ENCODE results near the gene PLA2G5.

Gene PLA2G5

DNA sequence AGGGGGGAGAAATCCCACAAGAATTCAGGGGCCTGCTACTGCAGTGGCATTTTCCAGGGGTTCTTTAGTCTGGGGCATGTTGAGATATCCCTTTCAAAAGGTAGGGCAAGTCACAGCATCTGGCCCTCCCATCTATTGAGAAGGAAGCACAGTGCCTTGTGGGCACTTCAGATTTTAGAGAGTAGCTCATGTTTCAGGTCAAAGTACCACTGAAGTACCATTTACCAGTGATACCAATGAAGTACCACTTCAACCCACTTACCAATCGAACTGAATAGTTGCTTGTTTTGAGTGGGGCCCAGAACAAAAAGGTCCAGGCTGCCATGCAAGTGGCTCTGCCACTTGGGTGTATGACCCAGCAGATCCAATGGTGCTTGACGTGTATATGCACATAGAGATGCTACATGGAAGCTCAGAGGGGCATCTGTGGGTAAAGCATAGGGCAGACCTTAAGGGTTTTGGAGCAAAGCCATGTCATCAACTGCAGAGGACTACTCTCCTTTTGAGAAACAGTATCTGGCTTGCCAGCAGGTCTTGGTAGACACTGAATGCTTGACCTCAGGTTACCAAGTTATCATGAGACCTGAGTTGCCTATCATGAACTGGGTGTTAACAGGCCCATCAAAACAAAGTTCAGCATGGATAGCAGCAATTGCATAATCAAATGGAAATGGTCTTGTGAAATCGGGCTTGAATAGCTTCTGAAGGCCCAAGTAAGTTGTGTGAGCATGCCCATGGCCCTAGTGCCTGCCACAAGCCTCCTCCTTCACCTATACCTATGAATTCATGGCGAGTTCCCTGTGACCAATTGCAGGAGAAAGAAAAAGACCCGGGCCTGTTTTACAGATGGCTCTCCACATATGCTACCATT, 25.8 kb downstream of the PLA2G5 start:
- H3K4me3 ChIP-seq (ENCODE audit: low read depth, low read length), result no peak overlapping the region
- peak; percentile 20 for DNase-seq (ENCODE audit: low read depth)

DNA sequence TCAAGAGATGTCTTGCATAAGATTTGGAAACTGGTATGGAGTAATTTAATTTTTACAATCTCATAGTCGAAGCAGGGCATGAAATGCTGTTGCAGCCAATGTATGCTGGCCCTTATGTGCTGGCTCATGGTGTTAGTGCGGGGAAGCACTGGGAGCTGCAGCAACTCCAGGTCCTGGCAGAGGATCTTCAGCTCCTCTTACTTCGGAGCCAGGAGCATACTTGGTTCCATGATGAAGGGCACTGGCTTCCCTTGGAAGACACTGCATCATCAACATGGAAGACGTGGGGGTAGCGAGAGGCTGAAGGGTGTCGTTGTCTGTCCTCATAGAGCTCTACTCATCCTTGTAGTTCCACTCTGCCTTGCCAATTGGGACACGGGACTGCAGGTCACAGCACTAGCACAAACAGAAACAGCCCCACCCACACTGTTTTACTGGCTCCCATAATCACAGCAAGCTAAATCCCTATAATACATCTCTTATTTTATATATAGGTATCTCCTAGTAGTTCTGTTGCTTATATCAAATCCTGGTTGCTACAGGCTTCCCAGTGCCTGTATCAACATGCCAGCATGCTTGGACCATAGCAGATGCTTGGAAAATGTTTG, 26.9 kb downstream of the PLA2G5 start:
- TF ChIP-seq, protein P1, sequence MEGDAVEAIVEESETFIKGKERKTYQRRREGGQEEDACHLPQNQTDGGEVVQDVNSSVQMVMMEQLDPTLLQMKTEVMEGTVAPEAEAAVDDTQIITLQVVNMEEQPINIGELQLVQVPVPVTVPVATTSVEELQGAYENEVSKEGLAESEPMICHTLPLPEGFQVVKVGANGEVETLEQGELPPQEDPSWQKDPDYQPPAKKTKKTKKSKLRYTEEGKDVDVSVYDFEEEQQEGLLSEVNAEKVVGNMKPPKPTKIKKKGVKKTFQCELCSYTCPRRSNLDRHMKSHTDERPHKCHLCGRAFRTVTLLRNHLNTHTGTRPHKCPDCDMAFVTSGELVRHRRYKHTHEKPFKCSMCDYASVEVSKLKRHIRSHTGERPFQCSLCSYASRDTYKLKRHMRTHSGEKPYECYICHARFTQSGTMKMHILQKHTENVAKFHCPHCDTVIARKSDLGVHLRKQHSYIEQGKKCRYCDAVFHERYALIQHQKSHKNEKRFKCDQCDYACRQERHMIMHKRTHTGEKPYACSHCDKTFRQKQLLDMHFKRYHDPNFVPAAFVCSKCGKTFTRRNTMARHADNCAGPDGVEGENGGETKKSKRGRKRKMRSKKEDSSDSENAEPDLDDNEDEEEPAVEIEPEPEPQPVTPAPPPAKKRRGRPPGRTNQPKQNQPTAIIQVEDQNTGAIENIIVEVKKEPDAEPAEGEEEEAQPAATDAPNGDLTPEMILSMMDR (IDR thresholded peaks at IDR 0.05; ENCODE audit: low read depth, low read length), result no peak
- no peak for TF ChIP-seq POLR2A (IDR thresholded peaks at IDR 0.05; ENCODE audit: extremely low read depth, insufficient read length)
- TF ChIP-seq MYC (IDR thresholded peaks at IDR 0.05; ENCODE audit: low read depth, low read length), result no peak
- TF ChIP-seq, protein P2, sequence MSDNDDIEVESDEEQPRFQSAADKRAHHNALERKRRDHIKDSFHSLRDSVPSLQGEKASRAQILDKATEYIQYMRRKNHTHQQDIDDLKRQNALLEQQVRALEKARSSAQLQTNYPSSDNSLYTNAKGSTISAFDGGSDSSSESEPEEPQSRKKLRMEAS (IDR thresholded peaks at IDR 0.05; ENCODE audit: low read depth, low read length), result no peak
- DNase-seq (ENCODE audit: low read depth), result no peak

More for the DNA sequence above, 25.8 kb downstream of the PLA2G5 start:
- TF ChIP-seq, protein P1 (IDR thresholded peaks at IDR 0.05; ENCODE audit: low read depth, low read length), result no peak
- TF ChIP-seq MYC (IDR thresholded peaks at IDR 0.05; ENCODE audit: low read depth, low read length) (no peak), POLR2A (IDR thresholded peaks at IDR 0.05; ENCODE audit: extremely low read depth, insufficient read length) (no peak)

DNA sequence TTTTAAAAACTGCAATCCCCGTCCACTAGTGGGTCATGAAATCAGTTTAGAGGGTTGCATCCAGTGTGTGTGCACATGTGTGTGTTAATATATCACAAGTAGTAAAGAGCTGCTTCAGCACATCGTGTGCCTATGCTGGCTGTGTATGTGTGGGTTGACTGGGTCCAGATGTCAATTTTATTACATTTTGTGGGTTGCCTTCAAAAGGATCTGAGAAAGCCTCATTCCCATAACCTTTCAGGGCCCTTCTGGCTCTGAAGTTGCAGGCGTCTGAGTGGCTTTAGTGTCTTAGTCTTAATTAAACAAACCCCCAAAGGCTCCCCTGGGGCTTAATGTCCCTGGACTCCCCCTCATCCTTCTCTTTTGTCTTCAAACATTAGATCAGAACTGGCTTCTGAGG, 29.5 kb downstream of the PLA2G5 start:
- H3K4me3 ChIP-seq (ENCODE audit: low read depth, low read length), result no peak overlapping the region
- DNase-seq (ENCODE audit: low read depth), result no peak
- TF ChIP-seq, protein P2 (IDR thresholded peaks at IDR 0.05; ENCODE audit: low read depth, low read length), result no peak
- no peak for TF ChIP-seq MYC (IDR thresholded peaks at IDR 0.05; ENCODE audit: low read depth, low read length)
- no peak for TF ChIP-seq POLR2A (IDR thresholded peaks at IDR 0.05; ENCODE audit: extremely low read depth, insufficient read length)
- TF ChIP-seq, protein P1 (IDR thresholded peaks at IDR 0.05; ENCODE audit: low read depth, low read length), result no peak

More for the DNA sequence above, 26.9 kb downstream of the PLA2G5 start:
- H3K4me3 ChIP-seq (ENCODE audit: low read depth, low read length), result no peak overlapping the region

DNA sequence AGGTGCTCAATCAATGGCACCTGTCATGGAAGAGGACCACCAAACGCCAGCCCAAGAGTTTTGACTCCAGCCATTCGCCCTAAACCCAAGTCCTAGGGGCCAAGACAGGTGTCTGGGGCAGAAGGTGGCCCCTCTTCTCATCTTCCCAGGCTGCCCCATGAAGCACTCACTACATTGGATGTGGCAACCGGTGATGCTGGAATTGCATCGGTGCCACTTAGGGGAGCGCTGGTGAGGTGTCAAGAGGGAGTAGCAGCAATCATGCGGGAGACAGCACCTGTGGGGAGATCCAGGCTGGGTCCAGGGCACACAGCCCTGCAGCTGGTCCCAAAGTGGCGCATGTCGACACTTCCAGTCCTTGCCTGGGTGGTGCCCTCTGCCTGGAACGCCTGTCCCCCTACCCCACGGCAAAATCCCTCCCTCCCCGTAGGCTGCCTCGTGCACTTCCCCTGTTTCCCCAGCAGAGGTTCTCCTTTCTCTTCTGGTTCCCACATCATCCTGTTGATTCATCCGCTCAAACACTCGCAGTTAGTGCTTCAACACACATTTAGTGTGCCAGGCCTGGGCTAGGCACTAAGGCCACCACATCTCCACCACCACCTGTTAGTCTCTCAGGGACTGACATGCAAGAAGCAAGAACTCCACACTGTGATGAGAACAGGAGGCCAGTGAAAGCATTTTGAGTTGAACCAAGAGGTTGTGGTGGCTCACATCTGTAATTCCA, 30.8 kb downstream of the PLA2G5 start:
- TF ChIP-seq, protein P2 (IDR thresholded peaks at IDR 0.05; ENCODE audit: low read depth, low read length), result peak; percentile 72
- no peak for TF ChIP-seq POLR2A (IDR thresholded peaks at IDR 0.05; ENCODE audit: extremely low read depth, insufficient read length)
- TF ChIP-seq, protein P1 (IDR thresholded peaks at IDR 0.05; ENCODE audit: low read depth, low read length), result peak; percentile 77
- no peak overlapping the region for H3K4me3 ChIP-seq (ENCODE audit: low read depth, low read length)

DNA sequence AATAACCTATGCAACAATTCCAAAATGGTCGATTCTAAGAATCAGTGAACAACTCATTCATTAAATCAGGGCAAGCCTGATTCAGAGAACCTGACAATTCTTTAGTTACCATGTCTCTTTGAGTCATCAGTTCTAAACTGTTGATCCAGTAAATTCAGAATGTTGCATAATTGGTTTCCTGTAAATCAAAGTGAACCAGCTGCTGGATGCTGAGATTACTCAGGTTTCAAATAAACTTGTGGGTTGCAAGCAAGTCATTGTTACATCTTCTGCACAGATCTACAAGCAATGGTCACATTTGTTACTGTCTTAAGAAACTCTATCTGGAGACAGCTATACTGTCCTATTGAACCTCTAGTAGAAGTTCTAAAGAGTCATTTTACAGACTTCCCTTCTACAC, 32.9 kb downstream of the PLA2G5 start:
- no peak for DNase-seq (ENCODE audit: low read depth)
- TF ChIP-seq MYC (IDR thresholded peaks at IDR 0.05; ENCODE audit: low read depth, low read length), result no peak
- TF ChIP-seq, protein P1 (IDR thresholded peaks at IDR 0.05; ENCODE audit: low read depth, low read length), result no peak
- TF ChIP-seq POLR2A (IDR thresholded peaks at IDR 0.05; ENCODE audit: extremely low read depth, insufficient read length), result no peak
- TF ChIP-seq, protein P2 (IDR thresholded peaks at IDR 0.05; ENCODE audit: low read depth, low read length), result no peak
- no peak overlapping the region for H3K4me3 ChIP-seq (ENCODE audit: low read depth, low read length)

More for the DNA sequence above, 30.8 kb downstream of the PLA2G5 start:
- DNase-seq (ENCODE audit: low read depth), result peak; percentile 62

Measured in NB4 (cell line).